ENCODE results near the gene ELK3. TPM values are rescaled to one million over a fixed set of nuclear protein-coding genes. Genes with fewer than 3 reads are reported as not detected.

The ELK3 gene
- total RNA-seq, 2 donors from 2014 or later: 17.1 to 18.1 TPM

DNA sequence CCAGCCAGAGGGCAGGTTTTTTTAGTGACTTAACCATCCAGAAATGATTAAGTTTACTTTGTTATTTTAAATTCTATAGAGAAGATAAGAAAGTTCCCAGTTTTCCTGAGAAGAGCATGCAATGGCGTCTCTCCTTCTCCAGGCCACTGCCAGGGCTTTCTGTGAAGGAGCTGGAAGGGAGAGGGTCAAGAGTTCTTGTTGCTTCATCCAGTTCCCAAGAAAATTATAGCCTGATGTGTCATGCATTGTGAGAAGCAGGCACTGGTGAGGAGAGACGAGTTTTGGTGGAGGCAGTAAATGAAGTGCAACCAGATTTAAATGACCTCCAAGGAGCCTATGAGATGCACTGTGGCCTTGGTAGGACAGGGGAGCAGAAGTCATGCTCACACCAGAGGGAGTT is 14.2 kb downstream of the ELK3 start:
- TF ChIP-seq, protein P1, sequence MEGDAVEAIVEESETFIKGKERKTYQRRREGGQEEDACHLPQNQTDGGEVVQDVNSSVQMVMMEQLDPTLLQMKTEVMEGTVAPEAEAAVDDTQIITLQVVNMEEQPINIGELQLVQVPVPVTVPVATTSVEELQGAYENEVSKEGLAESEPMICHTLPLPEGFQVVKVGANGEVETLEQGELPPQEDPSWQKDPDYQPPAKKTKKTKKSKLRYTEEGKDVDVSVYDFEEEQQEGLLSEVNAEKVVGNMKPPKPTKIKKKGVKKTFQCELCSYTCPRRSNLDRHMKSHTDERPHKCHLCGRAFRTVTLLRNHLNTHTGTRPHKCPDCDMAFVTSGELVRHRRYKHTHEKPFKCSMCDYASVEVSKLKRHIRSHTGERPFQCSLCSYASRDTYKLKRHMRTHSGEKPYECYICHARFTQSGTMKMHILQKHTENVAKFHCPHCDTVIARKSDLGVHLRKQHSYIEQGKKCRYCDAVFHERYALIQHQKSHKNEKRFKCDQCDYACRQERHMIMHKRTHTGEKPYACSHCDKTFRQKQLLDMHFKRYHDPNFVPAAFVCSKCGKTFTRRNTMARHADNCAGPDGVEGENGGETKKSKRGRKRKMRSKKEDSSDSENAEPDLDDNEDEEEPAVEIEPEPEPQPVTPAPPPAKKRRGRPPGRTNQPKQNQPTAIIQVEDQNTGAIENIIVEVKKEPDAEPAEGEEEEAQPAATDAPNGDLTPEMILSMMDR (conservative IDR thresholded peaks at IDR 0.05): no peak
- Histone ChIP-seq H3K9me3 (ENCODE audit: control insufficient read depth, low read length) (no peaks in the 10 kb centered on the region), H3K36me3 (ENCODE audit: control insufficient read depth, insufficient read depth, low read length) (no peaks in the 10 kb centered on the region), H3K4me3 (ENCODE audit: low read length) (no peak overlapping the region), H3K27ac (ENCODE audit: low read depth, low read length) (no peak overlapping the region), H3K27me3 (ENCODE audit: control insufficient read depth, insufficient read depth, low read length, poor library complexity, severe bottlenecking) (no peaks in the 10 kb centered on the region), H3K9ac (ENCODE audit: extremely low read depth, low read length, poor library complexity, severe bottlenecking) (no peak overlapping the region), H3K4me1 (ENCODE audit: control insufficient read depth, insufficient read depth, low read length) (no peaks in the 10 kb centered on the region)
- DNase-seq: no peak
- Mint-ChIP-seq H3K9me3 (no peaks in the 10 kb centered on the region), H3K27me3 (ENCODE audit: insufficient read depth) (no peaks in the 10 kb centered on the region), H3K27ac (no peak overlapping the region), H3K4me3 (no peak overlapping the region), H3K4me1 (peaks cover 21% of the 10 kb centered on the region), H3K36me3 (ENCODE audit: low read depth) (no peaks in the 10 kb centered on the region)
- 82 to 100% methylated on average over 2 of the region's 2 CpGs for WGBS, 2 experiments (ENCODE audit: insufficient coverage in 1 of 2, insufficient read length in 1 of 2)

GRCh38 chr12:96208801-96209549 is 14.8 kb downstream of the ELK3 start:
- no peaks in the 10 kb centered on the region for H3K36me3 ChIP-seq (ENCODE audit: control insufficient read depth, insufficient read depth, low read length)
- H3K27ac ChIP-seq (ENCODE audit: low read depth, low read length): no peak overlapping the region
- no peaks in the 10 kb centered on the region for H3K27me3 ChIP-seq (ENCODE audit: control insufficient read depth, insufficient read depth, low read length, poor library complexity, severe bottlenecking)
- Mint-ChIP-seq H3K4me3 (no peak overlapping the region), H3K4me1 (peaks cover 21% of the 10 kb centered on the region), H3K36me3 (ENCODE audit: low read depth) (no peaks in the 10 kb centered on the region), H3K27ac (no peak overlapping the region), H3K9me3 (no peaks in the 10 kb centered on the region), H3K27me3 (ENCODE audit: insufficient read depth) (no peaks in the 10 kb centered on the region)
- 93 to 95% methylated on average over 3 to 10 of the region's 10 CpGs for WGBS, 2 experiments (ENCODE audit: insufficient coverage in 1 of 2, insufficient read length in 1 of 2)
- no peaks in the 10 kb centered on the region for H3K9me3 ChIP-seq (ENCODE audit: control insufficient read depth, low read length)
- no peaks in the 10 kb centered on the region for H3K4me1 ChIP-seq (ENCODE audit: control insufficient read depth, insufficient read depth, low read length)
- no peak overlapping the region for H3K4me3 ChIP-seq (ENCODE audit: low read length)
- TF ChIP-seq, protein P1 (conservative IDR thresholded peaks at IDR 0.05): no peak
- no peak overlapping the region for H3K9ac ChIP-seq (ENCODE audit: extremely low read depth, low read length, poor library complexity, severe bottlenecking)
- no peak for DNase-seq

DNA sequence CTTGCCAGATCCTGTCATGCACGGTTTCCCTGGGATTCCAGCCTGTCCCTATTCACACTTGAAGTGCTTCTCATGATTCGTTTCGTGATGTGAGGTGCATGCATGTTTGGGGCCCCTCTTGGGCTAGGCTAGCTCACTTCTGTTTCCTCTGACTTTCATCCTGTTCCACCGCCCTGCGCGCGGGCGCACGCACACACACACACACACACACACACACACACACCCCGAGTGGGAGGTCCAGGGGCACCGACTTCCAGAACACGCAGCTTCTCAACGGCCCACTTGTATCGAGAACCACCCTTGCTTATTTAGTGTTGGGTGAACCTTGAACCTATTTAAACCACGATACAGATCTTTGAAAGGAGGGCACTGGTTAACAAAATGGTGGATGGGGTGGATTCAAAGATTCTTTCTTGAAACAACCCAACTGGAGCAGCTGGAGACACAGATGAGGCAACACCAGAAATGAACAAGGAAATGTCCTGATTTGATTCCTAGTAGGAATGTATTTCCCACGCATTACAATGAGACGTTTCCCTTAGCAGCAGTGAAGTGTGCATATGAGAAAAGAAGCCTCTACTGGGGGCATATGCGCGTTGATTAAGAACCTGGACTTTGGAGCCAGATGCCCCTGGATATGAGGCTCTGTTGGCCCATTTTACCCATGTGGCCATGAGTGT is 16.3 kb downstream of the ELK3 start:
- no peak overlapping the region for H3K27ac Mint-ChIP-seq
- H3K9me3 ChIP-seq (ENCODE audit: control insufficient read depth, low read length): no peaks in the 10 kb centered on the region
- H3K4me3 Mint-ChIP-seq: no peak overlapping the region
- no peaks in the 10 kb centered on the region for H3K27me3 ChIP-seq (ENCODE audit: control insufficient read depth, insufficient read depth, low read length, poor library complexity, severe bottlenecking)
- no peaks in the 10 kb centered on the region for H3K27me3 Mint-ChIP-seq (ENCODE audit: insufficient read depth)
- DNase-seq: no peak
- no peaks in the 10 kb centered on the region for H3K9me3 Mint-ChIP-seq
- no peaks in the 10 kb centered on the region for H3K4me1 ChIP-seq (ENCODE audit: control insufficient read depth, insufficient read depth, low read length)
- no peak overlapping the region for H3K9ac ChIP-seq (ENCODE audit: extremely low read depth, low read length, poor library complexity, severe bottlenecking)
- no peak overlapping the region for H3K4me3 ChIP-seq (ENCODE audit: low read length)
- no peak overlapping the region for H3K27ac ChIP-seq (ENCODE audit: low read depth, low read length)
- TF ChIP-seq, protein P1 (conservative IDR thresholded peaks at IDR 0.05): no peak
- 88 to 90% methylated on average over 9 to 19 of the region's 19 CpGs for WGBS, 2 experiments (ENCODE audit: insufficient coverage in 1 of 2, insufficient read length in 1 of 2)
- H3K36me3 Mint-ChIP-seq (ENCODE audit: low read depth): no peaks in the 10 kb centered on the region
- peaks cover 22% of the 10 kb centered on the region for H3K4me1 Mint-ChIP-seq
- H3K36me3 ChIP-seq (ENCODE audit: control insufficient read depth, insufficient read depth, low read length): no peaks in the 10 kb centered on the region

Measured in endodermal cell (in vitro differentiated cells).